HepG2 (cell line): ENCODE measurements around the gene CR1L. TPM values are rescaled to one million over a fixed set of nuclear protein-coding genes. Genes with fewer than 3 reads are reported as not detected.

Experiments used
- AHR ChIP-seq: IDR thresholded peaks from 2 replicates; pipeline ENCODE4 v1.6.1; 2018; ENCODE audit warnings: missing genetic modification reagents, missing compliant biosample characterization
- ATAD3A ChIP-seq: sonication (generic); formaldehyde crosslinking; IDR thresholded peaks from 2 replicates; pipeline ENCODE4 v1.4.0; 2020; ENCODE audit warnings: missing genetic modification reagents
- CREBL2 ChIP-seq: sonication (generic); formaldehyde crosslinking; IDR thresholded peaks from 2 replicates; pipeline ENCODE4 v1.8.1; 2023; ENCODE audit warnings: missing genetic modification reagents, mild to moderate bottlenecking, borderline replicate concordance
- FOXM1 ChIP-seq: sonication (generic); formaldehyde crosslinking; IDR thresholded peaks from 2 replicates; pipeline ENCODE4 v1.5.0; 2020; ENCODE audit warnings: missing genetic modification reagents
- HNRNPLL ChIP-seq: fragments of 200-400 bp; formaldehyde crosslinking; IDR thresholded peaks from 2 replicates; pipeline ENCODE4 v1.6.1; 2017; ENCODE audit warnings: mild to moderate bottlenecking, low read depth, low read length; ENCODE audit not compliant: poor library complexity, severe bottlenecking
- MNT ChIP-seq: fragments of 450-650 bp; IDR thresholded peaks from 2 replicates; pipeline ENCODE4 v1.6.1; 2016
- MTA1 ChIP-seq: sonication (generic); formaldehyde crosslinking; IDR thresholded peaks from 2 replicates; pipeline ENCODE4 v1.4.0; 2020; ENCODE audit warnings: missing genetic modification reagents, mild to moderate bottlenecking, borderline replicate concordance
- MXI1 ChIP-seq: IDR thresholded peaks from 3 replicates; pipeline ENCODE4 v1.6.1; 2012; ENCODE audit warnings: low read depth, low read length, inconsistent platforms, borderline replicate concordance
- REST ChIP-seq, 2 experiments: IDR thresholded peaks; 2 replicates each; pipeline ENCODE4 v1.6.1; 2011 to 2012; ENCODE audit warnings: low read length in 2 of 2, borderline replicate concordance in 1 of 2, low read depth in 1 of 2, mild to moderate bottlenecking in 1 of 2, moderate library complexity in 1 of 2
- RFXANK ChIP-seq: IDR thresholded peaks from 2 replicates; pipeline ENCODE4 v1.6.1; 2016
- SP2 ChIP-seq: sonication (generic); formaldehyde crosslinking; IDR thresholded peaks from 2 replicates; pipeline ENCODE4 v1.5.1; 2020; ENCODE audit warnings: mild to moderate bottlenecking, missing genetic modification reagents
- ZNF20 ChIP-seq: sonication (generic); formaldehyde crosslinking; IDR thresholded peaks from 2 replicates; pipeline ENCODE4 v1.4.0; 2020; ENCODE audit warnings: mild to moderate bottlenecking, moderate library complexity, missing genetic modification reagents
- ZNF331 ChIP-seq: sonication (generic); formaldehyde crosslinking; IDR thresholded peaks from 2 replicates; pipeline ENCODE4 v1.4.0; 2020; ENCODE audit warnings: missing genetic modification reagents
- ZNF33B ChIP-seq: sonication (generic); formaldehyde crosslinking; IDR thresholded peaks from 2 replicates; pipeline ENCODE4 v1.5.1; 2020; ENCODE audit warnings: mild to moderate bottlenecking, missing genetic modification reagents
- ZNF691 ChIP-seq: sonication (generic); formaldehyde crosslinking; IDR thresholded peaks from 2 replicates; pipeline ENCODE4 v1.4.0; 2020; ENCODE audit warnings: missing genetic modification reagents, low read depth, mild to moderate bottlenecking, borderline replicate concordance
- ZNF749 ChIP-seq: sonication (generic); formaldehyde crosslinking; IDR thresholded peaks from 2 replicates; pipeline ENCODE4 v1.8.0; 2022; ENCODE audit warnings: mild to moderate bottlenecking, missing genetic modification reagents, moderate library complexity, borderline replicate concordance
- ZNF775 ChIP-seq: sonication (generic); formaldehyde crosslinking; IDR thresholded peaks from 2 replicates; pipeline ENCODE4 v1.4.0; 2020; ENCODE audit warnings: missing genetic modification reagents, mild to moderate bottlenecking, moderate library complexity, borderline replicate concordance
- ZNF891 ChIP-seq: sonication (generic); formaldehyde crosslinking; IDR thresholded peaks from 2 replicates; pipeline ENCODE4 v1.5.0; 2020; ENCODE audit warnings: mild to moderate bottlenecking, missing genetic modification reagents
- polyA plus RNA-seq, 8 experiments: library from polyadenylated mRNA; depleted of rRNA in 3 of 8; stranded (reverse) in 7 of 8; unstranded in 1 of 8; fragments of >200 nt; fragmentation: Illumina TruSeq in 4 of 8; extraction: Trizol in 4 of 8; gene quantifications; 2 replicates each; pipeline versions ENCODE4 v1.2.1 to v1.2.3, GENCODE V29; 2011 to 2016; ENCODE audit warnings: low read depth in 4 of 8, missing spikeins in 1 of 8, mixed read lengths in 1 of 8; ENCODE audit not compliant: insufficient read depth in 1 of 8
- total RNA-seq, 5 experiments: library from RNA; depleted of rRNA; stranded (reverse); fragments of >200 nt; fragmentation: Illumina TruSeq; extraction: Trizol; gene quantifications; 2 replicates each; pipeline ENCODE4 v1.2.3, GENCODE V29; 2016; ENCODE audit warnings: low read depth in 1 of 5
- TF ChIP-seq, protein P1 (sequence below): sonication (generic); formaldehyde crosslinking; IDR thresholded peaks from 2 replicates; pipeline ENCODE4 v1.5.1; 2020; ENCODE audit warnings: missing genetic modification reagents, mild to moderate bottlenecking, borderline replicate concordance
- TF ChIP-seq, protein P2 (sequence below): sonication (generic); formaldehyde crosslinking; IDR thresholded peaks from 2 replicates; pipeline ENCODE4 v1.5.0; 2020; ENCODE audit warnings: missing genetic modification reagents

The CR1L gene
- total and polyA plus RNA-seq, 2 of the 13 experiments (the other 11 are each of a cell fraction or from before 2014, with no cell fraction given): not detected

DNA sequence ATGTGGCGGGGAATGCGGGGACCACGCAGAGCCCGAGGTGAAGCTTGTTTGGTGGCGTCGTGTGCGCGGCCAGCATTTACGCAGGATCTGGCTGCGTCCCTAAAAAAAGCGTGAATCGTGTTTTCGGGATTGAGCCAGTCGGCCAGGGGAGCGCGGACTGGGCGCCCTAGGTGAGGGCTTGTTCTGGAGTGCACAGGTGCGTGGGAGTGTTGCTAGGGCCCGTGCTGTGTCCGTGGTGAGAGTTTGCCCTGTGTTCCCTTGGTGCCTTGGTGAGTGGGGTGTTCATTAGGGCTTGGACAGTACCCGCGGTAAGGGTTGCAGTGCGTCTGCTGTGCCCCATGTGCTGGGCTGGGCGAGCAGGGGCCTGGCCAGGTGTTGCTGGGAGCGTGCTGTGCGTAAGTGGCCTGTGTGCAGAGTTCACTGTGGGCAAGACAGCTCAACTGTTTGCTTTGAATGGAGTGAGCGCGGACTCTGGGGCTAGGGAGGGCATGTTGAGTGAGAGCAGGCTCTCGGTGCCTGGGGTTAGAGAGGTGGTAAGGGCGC is 107.6 kb downstream of the CR1L start (continued):
- TF ChIP-seq, protein P1, sequence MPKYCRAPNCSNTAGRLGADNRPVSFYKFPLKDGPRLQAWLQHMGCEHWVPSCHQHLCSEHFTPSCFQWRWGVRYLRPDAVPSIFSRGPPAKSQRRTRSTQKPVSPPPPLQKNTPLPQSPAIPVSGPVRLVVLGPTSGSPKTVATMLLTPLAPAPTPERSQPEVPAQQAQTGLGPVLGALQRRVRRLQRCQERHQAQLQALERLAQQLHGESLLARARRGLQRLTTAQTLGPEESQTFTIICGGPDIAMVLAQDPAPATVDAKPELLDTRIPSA (CRISPR knock-in tag): 0 out of 2 replicates have a peak, but pooled peaks have one; percentile 49
- TF ChIP-seq ATAD3A (CRISPR knock-in tag) (no peak), FOXM1 (no peak), MTA1 (CRISPR knock-in tag) (peak; percentile 63; the same call in 1 of the 2 replicates), REST (IDR thresholded peaks at IDR 0.05; ENCODE audit: borderline replicate concordance in 1 of 2, low read depth in 1 of 2, low read length in 2 of 2) (no peak), ZNF775 (CRISPR knock-in tag) (no peak), ZNF749 (CRISPR knock-in tag) (no peak), ZNF891 (CRISPR knock-in tag) (no peak), ZNF331 (CRISPR knock-in tag) (peak; percentile 66; the same call in 1 of the 2 replicates), MNT (peak; percentile 61), CREBL2 (CRISPR knock-in tag) (no peak), SP2 (CRISPR knock-in tag) (no peak), ZNF33B (CRISPR knock-in tag) (no peak), RFXANK (CRISPR knock-in tag) (no peak), MXI1 (peak; percentile 86; the same call in 2 of the 3 replicates), ZNF691 (CRISPR knock-in tag) (0 out of 2 replicates have a peak, but pooled peaks have one; percentile 25), ZNF20 (CRISPR knock-in tag) (no peak), AHR (CRISPR knock-in tag) (no peak), HNRNPLL (peak; percentile 86)
- TF ChIP-seq, protein P2, sequence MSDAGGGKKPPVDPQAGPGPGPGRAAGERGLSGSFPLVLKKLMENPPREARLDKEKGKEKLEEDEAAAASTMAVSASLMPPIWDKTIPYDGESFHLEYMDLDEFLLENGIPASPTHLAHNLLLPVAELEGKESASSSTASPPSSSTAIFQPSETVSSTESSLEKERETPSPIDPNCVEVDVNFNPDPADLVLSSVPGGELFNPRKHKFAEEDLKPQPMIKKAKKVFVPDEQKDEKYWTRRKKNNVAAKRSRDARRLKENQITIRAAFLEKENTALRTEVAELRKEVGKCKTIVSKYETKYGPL (CRISPR knock-in tag): no peak
